K562 (cell line): ENCODE data around the gene ARFGAP3. TPM values are rescaled to one million over a fixed set of nuclear protein-coding genes. Genes with fewer than 3 reads are reported as not detected.

Source experiments
- ATAC-seq: fragments of 200-7000 bp; cut with Tn5 transposase; 3 replicates; pipeline ENCODE4 v1.9.1; 2020; ENCODE audit warnings: moderate library complexity
- BruUV-seq: library from RNA; stranded (reverse); fragments of 400-500 nt; replicated peaks from 2 replicates; lab custom pipeline; 2021; lab: Mats Ljungman, UMichigan
- CTCF ChIA-PET: fragments of 300-600 bp; formaldehyde crosslinking; extraction: SDS; loops from one replicate; lab custom pipeline; 2021; ENCODE audit warnings: low intra/inter-chr PET ratio; lab: Yijun Ruan, JAX
- POLR2A ChIA-PET: fragments of 300-600, 350-650 bp; sonication (Branson Sonifier 250); formaldehyde crosslinking; extraction: SDS; loops from one replicate; lab custom pipeline; 2021; ENCODE audit warnings: antibody characterized with exemption, inconsistent platforms; lab: Yijun Ruan, JAX
- DNase-seq, 4 experiments: peaks; one replicate each; pipeline versions ENCODE4 v3.0.0 to v3.0.0-alpha.2; 2011 to 2018; ENCODE audit warnings: low spot score in 3 of 4, mixed read lengths in 3 of 4; ENCODE audit errors: extremely low read depth in 1 of 4
- FAIRE-seq: peaks from 2 replicates; lab custom pipeline; 2011; peaks lifted over from hg19 to GRCh38; lab: Jason Lieb, UNC
- H2AFZ ChIP-seq: 2 replicates; pipeline ENCODE4 v1.6.0; 2011; ENCODE audit warnings: low read depth, low read length, control low read depth, inconsistent platforms
- H3K27ac ChIP-seq: fragments of 200-600 bp; 3 replicates; pipeline ENCODE4 v1.8.0; 2011; ENCODE audit warnings: low read depth, mild to moderate bottlenecking, control low read depth, inconsistent platforms, low read length, moderate library complexity, mixed read lengths; ENCODE audit errors: extremely low read depth
- H3K27me3 ChIP-seq, 2 experiments: fragments of 300-600 bp in 1 of 2; 2 replicates in 1 of 2; 3 replicates in 1 of 2; pipeline versions ENCODE4 v1.6.0 to v1.8.0; 2011; ENCODE audit warnings: inconsistent platforms in 2 of 2, low read length in 2 of 2, mild to moderate bottlenecking in 1 of 2, mixed read lengths in 1 of 2, moderate library complexity in 1 of 2; ENCODE audit not compliant: control insufficient read depth in 2 of 2, insufficient read depth in 2 of 2
- H3K36me3 ChIP-seq: fragments of 300-600 bp; 3 replicates; pipeline ENCODE4 v1.8.0; 2011; ENCODE audit warnings: mild to moderate bottlenecking, low read length, inconsistent platforms; ENCODE audit not compliant: control insufficient read depth, insufficient read depth
- H3K4me1 ChIP-seq, 2 experiments: fragments of 200-600 bp in 1 of 2; replicated peaks in 1 of 2; 2 replicates in 1 of 2; 3 replicates in 1 of 2; pipeline versions ENCODE4 v1.5.1 to v1.8.0; 2011; ENCODE audit warnings: inconsistent platforms in 2 of 2, low read length in 2 of 2, mild to moderate bottlenecking in 1 of 2, mixed read lengths in 1 of 2, moderate library complexity in 1 of 2; ENCODE audit not compliant: control insufficient read depth in 2 of 2, insufficient read depth in 2 of 2
- H3K4me2 ChIP-seq: 2 replicates; pipeline ENCODE4 v1.6.1; 2011; ENCODE audit warnings: low read length, control low read depth, inconsistent platforms, mixed read lengths; ENCODE audit not compliant: insufficient read depth
- H3K4me3 ChIP-seq: fragments of 200-600 bp; sonication (generic), shearing (Covaris generic); 2 replicates; pipeline ENCODE4 v1.5.1; 2016; ENCODE audit warnings: control low read depth, inconsistent platforms
- H3K79me2 ChIP-seq: fragments of 200-600 bp; 3 replicates; pipeline ENCODE4 v1.8.0; 2011; ENCODE audit warnings: low read length, inconsistent platforms; ENCODE audit not compliant: control insufficient read depth, insufficient read depth
- H3K9ac ChIP-seq, 2 experiments: 2 replicates each; pipeline versions ENCODE4 v1.6.0 to v1.6.1; 2011; ENCODE audit warnings: low read depth in 2 of 2, low read length in 2 of 2, control low read depth in 1 of 2, inconsistent platforms in 1 of 2, mild to moderate bottlenecking in 1 of 2, mixed read lengths in 1 of 2; ENCODE audit not compliant: insufficient read depth in 1 of 2
- H3K9me1 ChIP-seq: one replicate; pipeline ENCODE4 v1.6.0; 2011; ENCODE audit warnings: inconsistent platforms, mild to moderate bottlenecking, low read length, moderate library complexity; ENCODE audit not compliant: control insufficient read depth, insufficient read depth
- H3K9me3 ChIP-seq: replicated peaks from 2 replicates; pipeline ENCODE4 v1.5.1; 2011; ENCODE audit warnings: low read depth, low read length, inconsistent platforms; ENCODE audit not compliant: control insufficient read depth, insufficient read depth
- H4K20me1 ChIP-seq: replicated peaks from 2 replicates; pipeline ENCODE4 v1.6.1; 2011; ENCODE audit warnings: low read length, inconsistent platforms, mixed read lengths; ENCODE audit not compliant: control insufficient read depth, insufficient read depth
- GABPB2 ChIP-seq: fragments of 250-450 bp; sonication (Bioruptor Pico); conservative IDR thresholded peaks from 2 replicates; pipeline ENCODE4 v1.5.1; 2021; ENCODE audit warnings: mild to moderate bottlenecking
- NCOR1 ChIP-seq: fragments of 450-650 bp; IDR thresholded peaks from 2 replicates; pipeline ENCODE4 v1.6.1; 2016; ENCODE audit warnings: mild to moderate bottlenecking, moderate library complexity
- NR4A1 ChIP-seq, 2 experiments: fragments of 250-450 bp in 1 of 2; fragments of 450-650 bp in 1 of 2; sonication (Bioruptor Pico) in 1 of 2; IDR thresholded peaks; 2 replicates each; pipeline versions ENCODE4 v1.4.0 to v1.6.1; 2016 to 2020; ENCODE audit warnings: mild to moderate bottlenecking in 2 of 2, missing compliant biosample characterization in 1 of 2, missing genetic modification characterization in 1 of 2, moderate library complexity in 1 of 2
- PHB ChIP-seq: fragments of 250-450 bp; sonication (Bioruptor Pico); IDR thresholded peaks from 2 replicates; pipeline ENCODE4 v1.5.0; 2021
- RBM34 ChIP-seq: fragments of 200-400 bp; formaldehyde crosslinking; IDR thresholded peaks from 2 replicates; pipeline ENCODE4 v1.6.1; 2018; ENCODE audit warnings: low read length, borderline replicate concordance; ENCODE audit not compliant: insufficient read depth
- STAT5A ChIP-seq: IDR thresholded peaks from 2 replicates; pipeline ENCODE4 v1.6.1; 2012; ENCODE audit warnings: low read length, inconsistent platforms, borderline replicate concordance
- TAF7 ChIP-seq: fragments of 450-650 bp; IDR thresholded peaks from 2 replicates; pipeline ENCODE4 v1.6.1; 2016; ENCODE audit warnings: missing genetic modification characterization, missing compliant biosample characterization
- TRIM28 ChIP-seq: fragments of 450-650 bp; IDR thresholded peaks from 2 replicates; pipeline ENCODE4 v1.6.1; 2017
- TSC22D4 ChIP-seq: fragments of 450-650 bp; IDR thresholded peaks from 2 replicates; pipeline ENCODE4 v1.6.1; 2016; ENCODE audit warnings: missing genetic modification characterization, missing biosample characterization, control low read depth
- ZNF224 ChIP-seq: sonication (generic); formaldehyde crosslinking; IDR thresholded peaks from 2 replicates; pipeline ENCODE4 v1.8.0; 2022; ENCODE audit warnings: mild to moderate bottlenecking, missing genetic modification reagents
- ZNF75A ChIP-seq: fragments of 450-650 bp; formaldehyde crosslinking; IDR thresholded peaks from 2 replicates; pipeline ENCODE4 v1.4.0; 2020; ENCODE audit warnings: mild to moderate bottlenecking
- WGBS: fragments of 100-300 bp; shearing (Covaris generic); methylation state at CpG from one replicate; pipeline ENCODE4 v1.1.6; 2016; ENCODE audit warnings: low coverage, mixed read lengths; ENCODE audit not compliant: insufficient coverage; ENCODE audit errors: missing lambda C conversion rate; 5-methylcytosine and 5-hydroxymethylcytosine counted together
- in situ Hi-C: fragments of 300-500 bp; cut with MboI; formaldehyde crosslinking; loops from 4 replicates; pipeline ENCODE4 v1.15.0; 2018; ENCODE audit warnings: inconsistent platforms, mixed read lengths
- intact Hi-C: fragments of 100-400 bp; cut with micrococcal nuclease; formaldehyde crosslinking; loops from 2 replicates; pipeline ENCODE4 v1.14.2; 2022
- polyA plus RNA-seq, 8 experiments: library from polyadenylated mRNA; depleted of rRNA in 4 of 8; stranded (reverse) in 5 of 8; unstranded in 3 of 8; fragments of >200 nt; fragmentation: Nextera tagmentation in 2 of 8; fragmentation: Illumina TruSeq in 1 of 8; extraction: Ambion mirVana in 2 of 8; extraction: Trizol in 1 of 8; gene quantifications; 2 replicates each; pipeline versions ENCODE4 v1.2.1 to v1.2.3, GENCODE V29; 2011 to 2014; ENCODE audit warnings: inconsistent platforms in 1 of 8, missing spikeins in 1 of 8
- total RNA-seq, 7 experiments: library from RNA; depleted of rRNA in 6 of 7; stranded (reverse); fragments of >200 nt in 6 of 7; fragmentation: Illumina TruSeq in 2 of 7; extraction: Trizol in 2 of 7; gene quantifications; 2 replicates each; pipeline versions ENCODE4 v1.2.1 to v1.2.3, GENCODE V29; 2011 to 2021; ENCODE audit warnings: low replicate concordance in 1 of 7
- TF ChIP-seq, protein P1 (sequence below): IDR thresholded peaks from 2 replicates; pipeline ENCODE4 v1.6.1; 2011; ENCODE audit warnings: borderline replicate concordance, low read depth, mild to moderate bottlenecking, moderate library complexity, low read length; ENCODE audit not compliant: insufficient read depth, poor library complexity, severe bottlenecking
- TF ChIP-seq, protein P2 (sequence below): fragments of 450-650 bp; IDR thresholded peaks from 2 replicates; pipeline ENCODE4 v1.6.1; 2016; ENCODE audit warnings: mild to moderate bottlenecking

ARFGAP3 gene
- total and polyA plus RNA-seq, 9 of the 15 experiments (the other 6 are each of a cell fraction or from before 2014, with no cell fraction given) = 14.2 to 31.9 (median 22.7) TPM

DNA sequence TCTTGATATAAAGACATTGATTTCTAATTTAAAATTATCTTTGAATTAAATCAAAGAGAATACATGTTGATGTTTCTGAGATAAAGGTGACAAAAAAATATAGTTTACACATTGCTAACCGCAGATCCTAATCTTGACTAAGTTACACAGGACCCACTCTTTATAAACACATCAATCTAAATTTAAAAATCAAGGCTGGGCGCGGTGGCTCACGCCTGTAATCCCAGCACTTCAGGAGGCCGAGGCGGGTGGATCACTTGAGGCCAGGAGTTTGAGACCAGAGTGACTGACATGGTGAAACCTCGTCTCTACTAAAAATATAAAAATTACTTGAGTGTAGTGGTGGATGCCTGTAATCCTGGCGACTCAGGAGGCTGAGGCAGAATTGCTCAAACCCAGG, 1.9 kb downstream of the ARFGAP3 start:
- Histone ChIP-seq H4K20me1 (0 out of 2 replicates have a peak, but pooled peaks cover 2% of the 10 kb centered on the region), H3K4me3 (no peak overlapping the region), H3K4me2 (no peak overlapping the region), H2AFZ (no peak overlapping the region), H3K9ac (no peak overlapping the region), H3K4me1 (peaks cover 8 to 17% of the 10 kb centered on the region in 2 experiments; a peak in 4 of 5 replicates), H3K9me3 (no peaks in the 10 kb centered on the region), H3K36me3 (no peaks in the 10 kb centered on the region), H3K79me2 (peaks cover 28% of the 10 kb centered on the region), H3K27ac (no peak overlapping the region), H3K27me3 (no peaks in the 10 kb centered on the region), H3K9me1 (no peaks in the 10 kb centered on the region)
- ATAC-seq (no peak), FAIRE-seq (no peak), DNase-seq (no peak)
- intact Hi-C loops (no loop called here), in situ Hi-C loops (no loop called here)
- ChIA-PET POLR2A (no interaction called here), CTCF (no interaction called here)
- TF ChIP-seq, protein P1, sequence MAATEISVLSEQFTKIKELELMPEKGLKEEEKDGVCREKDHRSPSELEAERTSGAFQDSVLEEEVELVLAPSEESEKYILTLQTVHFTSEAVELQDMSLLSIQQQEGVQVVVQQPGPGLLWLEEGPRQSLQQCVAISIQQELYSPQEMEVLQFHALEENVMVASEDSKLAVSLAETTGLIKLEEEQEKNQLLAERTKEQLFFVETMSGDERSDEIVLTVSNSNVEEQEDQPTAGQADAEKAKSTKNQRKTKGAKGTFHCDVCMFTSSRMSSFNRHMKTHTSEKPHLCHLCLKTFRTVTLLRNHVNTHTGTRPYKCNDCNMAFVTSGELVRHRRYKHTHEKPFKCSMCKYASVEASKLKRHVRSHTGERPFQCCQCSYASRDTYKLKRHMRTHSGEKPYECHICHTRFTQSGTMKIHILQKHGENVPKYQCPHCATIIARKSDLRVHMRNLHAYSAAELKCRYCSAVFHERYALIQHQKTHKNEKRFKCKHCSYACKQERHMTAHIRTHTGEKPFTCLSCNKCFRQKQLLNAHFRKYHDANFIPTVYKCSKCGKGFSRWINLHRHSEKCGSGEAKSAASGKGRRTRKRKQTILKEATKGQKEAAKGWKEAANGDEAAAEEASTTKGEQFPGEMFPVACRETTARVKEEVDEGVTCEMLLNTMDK = no peak
- TF ChIP-seq RBM34 = no peak
- TF ChIP-seq GABPB2 (CRISPR knock-in tag) = no peak
- no peak for TF ChIP-seq TAF7 (tag)
- TF ChIP-seq ZNF224 (CRISPR knock-in tag) = no peak
- TF ChIP-seq TRIM28 = no peak
- TF ChIP-seq STAT5A = no peak
- TF ChIP-seq, protein P2, sequence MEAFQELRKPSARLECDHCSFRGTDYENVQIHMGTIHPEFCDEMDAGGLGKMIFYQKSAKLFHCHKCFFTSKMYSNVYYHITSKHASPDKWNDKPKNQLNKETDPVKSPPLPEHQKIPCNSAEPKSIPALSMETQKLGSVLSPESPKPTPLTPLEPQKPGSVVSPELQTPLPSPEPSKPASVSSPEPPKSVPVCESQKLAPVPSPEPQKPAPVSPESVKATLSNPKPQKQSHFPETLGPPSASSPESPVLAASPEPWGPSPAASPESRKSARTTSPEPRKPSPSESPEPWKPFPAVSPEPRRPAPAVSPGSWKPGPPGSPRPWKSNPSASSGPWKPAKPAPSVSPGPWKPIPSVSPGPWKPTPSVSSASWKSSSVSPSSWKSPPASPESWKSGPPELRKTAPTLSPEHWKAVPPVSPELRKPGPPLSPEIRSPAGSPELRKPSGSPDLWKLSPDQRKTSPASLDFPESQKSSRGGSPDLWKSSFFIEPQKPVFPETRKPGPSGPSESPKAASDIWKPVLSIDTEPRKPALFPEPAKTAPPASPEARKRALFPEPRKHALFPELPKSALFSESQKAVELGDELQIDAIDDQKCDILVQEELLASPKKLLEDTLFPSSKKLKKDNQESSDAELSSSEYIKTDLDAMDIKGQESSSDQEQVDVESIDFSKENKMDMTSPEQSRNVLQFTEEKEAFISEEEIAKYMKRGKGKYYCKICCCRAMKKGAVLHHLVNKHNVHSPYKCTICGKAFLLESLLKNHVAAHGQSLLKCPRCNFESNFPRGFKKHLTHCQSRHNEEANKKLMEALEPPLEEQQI = no peak
- TF ChIP-seq TSC22D4 (tag) = no peak
- no peak for TF ChIP-seq ZNF75A (CRISPR knock-in tag)
- no peak for TF ChIP-seq NCOR1
- no peak for TF ChIP-seq NR4A1 (CRISPR knock-in tag; IDR thresholded peaks at IDR 0.05)
- no peak for TF ChIP-seq NR4A1 (tag; IDR thresholded peaks at IDR 0.05)
- no peak for TF ChIP-seq PHB
- no TSS peak for BruUV-seq
- 73% methylated on average over 8 of the region's 8 CpGs for WGBS
